Astrocyte of the spinal cord (primary cell): ENCODE results near the gene TMC8.

Experiments
- DNase-seq: peaks from one replicate; pipeline ENCODE4 v3.0.0; 2011; ENCODE audit warnings: low read depth, low spot score
- H3K4me3 ChIP-seq: 2 replicates; pipeline ENCODE4 v1.5.1; 2011; ENCODE audit warnings: low read depth, mild to moderate bottlenecking, low read length, moderate library complexity
- in situ Hi-C: cut with HindIII; loops from 2 replicates; pipeline ENCODE4 v1.10.0; 2017; ENCODE audit warnings: low sequenced_read_pairs
- TF ChIP-seq, protein P1 (sequence below): IDR thresholded peaks from 2 replicates; pipeline ENCODE4 v1.5.1; 2012; ENCODE audit warnings: low read depth, mild to moderate bottlenecking, low read length, inconsistent platforms

The TMC8 gene

DNA sequence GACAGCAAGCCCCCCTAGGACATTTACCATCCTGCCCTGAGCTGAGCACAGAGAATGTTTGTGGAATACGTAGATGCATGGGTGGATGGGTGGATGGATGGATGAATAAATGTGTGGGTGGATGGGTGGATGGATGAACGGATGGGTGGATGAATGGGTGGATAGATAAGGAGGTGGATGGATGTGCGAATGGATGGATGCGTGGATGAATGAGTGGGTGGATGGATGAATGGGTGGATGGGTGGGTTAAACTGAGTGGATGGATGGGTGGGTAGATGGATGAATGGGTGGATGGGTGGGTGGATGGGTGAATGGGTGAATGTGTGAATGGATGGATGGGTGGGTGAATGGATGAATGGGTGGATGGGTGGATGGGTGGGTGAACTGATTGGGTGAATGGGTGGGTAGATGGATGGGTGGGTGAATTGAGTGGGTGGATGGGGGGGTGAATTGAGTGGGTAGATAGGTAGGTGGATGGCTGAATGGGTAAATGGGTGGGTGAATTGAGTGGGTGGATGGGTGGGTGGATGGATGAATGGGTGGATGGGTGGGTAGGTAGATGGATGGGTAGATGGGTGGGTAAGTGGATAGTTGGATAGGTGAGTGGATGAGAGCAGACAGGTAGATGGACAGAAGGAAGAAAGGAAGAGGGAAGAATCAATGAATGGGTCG, 7.2 kb upstream of the TMC8 start:
- in situ Hi-C loops = no loop called here
- DNase-seq = no peak
- no peak overlapping the region for H3K4me3 ChIP-seq
- TF ChIP-seq, protein P1, sequence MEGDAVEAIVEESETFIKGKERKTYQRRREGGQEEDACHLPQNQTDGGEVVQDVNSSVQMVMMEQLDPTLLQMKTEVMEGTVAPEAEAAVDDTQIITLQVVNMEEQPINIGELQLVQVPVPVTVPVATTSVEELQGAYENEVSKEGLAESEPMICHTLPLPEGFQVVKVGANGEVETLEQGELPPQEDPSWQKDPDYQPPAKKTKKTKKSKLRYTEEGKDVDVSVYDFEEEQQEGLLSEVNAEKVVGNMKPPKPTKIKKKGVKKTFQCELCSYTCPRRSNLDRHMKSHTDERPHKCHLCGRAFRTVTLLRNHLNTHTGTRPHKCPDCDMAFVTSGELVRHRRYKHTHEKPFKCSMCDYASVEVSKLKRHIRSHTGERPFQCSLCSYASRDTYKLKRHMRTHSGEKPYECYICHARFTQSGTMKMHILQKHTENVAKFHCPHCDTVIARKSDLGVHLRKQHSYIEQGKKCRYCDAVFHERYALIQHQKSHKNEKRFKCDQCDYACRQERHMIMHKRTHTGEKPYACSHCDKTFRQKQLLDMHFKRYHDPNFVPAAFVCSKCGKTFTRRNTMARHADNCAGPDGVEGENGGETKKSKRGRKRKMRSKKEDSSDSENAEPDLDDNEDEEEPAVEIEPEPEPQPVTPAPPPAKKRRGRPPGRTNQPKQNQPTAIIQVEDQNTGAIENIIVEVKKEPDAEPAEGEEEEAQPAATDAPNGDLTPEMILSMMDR = no peak

DNA sequence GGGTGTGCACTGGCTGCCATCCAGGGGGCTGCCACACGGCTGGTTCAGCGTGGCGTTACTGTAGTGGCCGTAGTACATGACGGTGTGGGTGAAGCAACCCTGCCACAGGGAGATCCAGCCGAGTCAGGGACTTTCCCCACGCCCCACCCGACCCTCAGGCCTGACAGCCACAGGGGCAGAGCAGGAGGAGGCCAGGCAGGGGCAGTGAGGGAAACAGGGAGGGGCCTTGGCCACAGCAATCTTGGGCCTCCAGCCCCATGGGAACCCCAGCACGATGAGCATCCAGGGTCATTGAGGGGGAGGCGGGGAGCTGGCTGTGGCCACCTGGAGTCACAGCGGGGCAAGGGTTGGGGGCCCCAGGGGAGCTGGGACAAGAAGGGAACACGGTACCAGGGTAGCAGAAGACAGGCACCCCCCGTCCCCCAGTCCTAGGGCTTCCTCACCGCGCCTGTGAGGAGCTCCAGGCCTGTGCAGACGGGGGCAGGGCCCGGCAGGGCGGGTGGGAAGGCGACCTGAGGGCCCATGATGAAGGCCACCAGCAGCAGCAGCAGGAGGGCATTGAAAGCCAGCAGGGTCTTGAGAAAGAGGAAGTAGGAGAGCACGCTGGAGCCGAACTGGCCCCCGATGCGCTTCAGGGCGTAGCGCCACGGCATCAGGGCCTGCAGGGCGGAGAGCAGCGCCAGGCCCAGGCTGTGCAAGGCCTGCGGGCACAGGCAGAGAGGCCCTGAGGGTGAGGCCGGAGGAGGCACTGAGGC, 6.3 kb upstream of the TMC8 start:
- TF ChIP-seq, protein P1 = no peak
- no peak overlapping the region for H3K4me3 ChIP-seq
- in situ Hi-C loops = no loop called here
- no peak for DNase-seq

DNA sequence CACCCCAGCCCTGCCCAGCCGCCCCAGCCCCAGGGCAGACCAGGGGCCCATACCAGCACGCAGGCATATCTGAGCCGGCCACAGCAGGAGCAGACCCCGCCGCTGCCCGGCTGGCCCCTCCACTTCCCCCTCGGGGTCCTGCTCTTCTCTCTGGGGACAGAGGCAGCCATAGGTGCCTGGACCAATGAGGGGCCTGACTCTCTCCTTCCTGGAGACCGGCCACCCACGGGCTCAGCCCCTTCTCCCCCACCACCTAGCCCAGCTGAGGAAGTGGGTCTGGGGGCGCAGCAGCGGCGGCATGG, 5.8 kb upstream of the TMC8 start:
- in situ Hi-C loops = no loop called here
- DNase-seq = no peak
- H3K4me3 ChIP-seq = no peak overlapping the region

DNA sequence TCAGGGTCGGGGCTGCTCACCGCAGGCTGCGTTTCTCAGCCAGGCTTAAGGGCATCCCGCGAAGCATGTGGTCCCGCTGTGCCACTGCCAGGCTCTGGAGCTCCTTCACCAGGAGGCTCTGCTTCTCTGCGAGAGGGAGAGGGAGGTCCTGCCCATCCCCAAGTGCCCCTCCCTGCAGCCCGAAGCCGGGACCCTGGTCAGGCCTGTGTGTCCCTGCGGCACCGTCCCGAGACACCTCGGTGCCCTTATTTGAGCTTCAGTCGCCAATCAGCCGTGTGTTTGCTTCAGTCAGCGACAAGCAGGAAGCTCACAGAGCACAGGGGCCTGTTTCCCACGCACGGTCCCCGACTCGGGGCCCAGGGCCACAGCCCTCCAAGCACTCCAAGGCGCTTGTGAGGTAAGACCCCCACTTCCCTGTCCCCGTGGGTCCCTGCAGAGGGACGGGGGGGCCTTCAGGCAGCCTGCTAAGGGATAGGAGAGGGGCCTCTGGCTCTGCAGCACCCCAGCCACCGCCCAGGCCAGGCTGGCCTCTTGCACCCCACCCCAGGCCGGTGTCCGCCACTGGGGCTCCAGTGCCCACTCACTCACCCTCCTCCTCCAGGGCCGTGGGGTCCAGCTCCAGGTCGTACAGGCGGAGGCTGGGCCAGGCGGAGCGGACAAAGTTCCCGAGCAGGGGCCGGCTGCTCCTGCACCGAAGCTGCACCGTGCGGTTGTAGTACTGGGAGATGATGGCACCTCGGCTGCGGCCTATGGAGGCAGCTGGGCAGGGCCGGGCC, 5.2 kb upstream of the TMC8 start:
- TF ChIP-seq, protein P1 = no peak
- no peak overlapping the region for H3K4me3 ChIP-seq
- DNase-seq = no peak
- in situ Hi-C loops = no loop called here

More for the DNA sequence above, 5.8 kb upstream of the TMC8 start:
- TF ChIP-seq, protein P1 = no peak

DNA sequence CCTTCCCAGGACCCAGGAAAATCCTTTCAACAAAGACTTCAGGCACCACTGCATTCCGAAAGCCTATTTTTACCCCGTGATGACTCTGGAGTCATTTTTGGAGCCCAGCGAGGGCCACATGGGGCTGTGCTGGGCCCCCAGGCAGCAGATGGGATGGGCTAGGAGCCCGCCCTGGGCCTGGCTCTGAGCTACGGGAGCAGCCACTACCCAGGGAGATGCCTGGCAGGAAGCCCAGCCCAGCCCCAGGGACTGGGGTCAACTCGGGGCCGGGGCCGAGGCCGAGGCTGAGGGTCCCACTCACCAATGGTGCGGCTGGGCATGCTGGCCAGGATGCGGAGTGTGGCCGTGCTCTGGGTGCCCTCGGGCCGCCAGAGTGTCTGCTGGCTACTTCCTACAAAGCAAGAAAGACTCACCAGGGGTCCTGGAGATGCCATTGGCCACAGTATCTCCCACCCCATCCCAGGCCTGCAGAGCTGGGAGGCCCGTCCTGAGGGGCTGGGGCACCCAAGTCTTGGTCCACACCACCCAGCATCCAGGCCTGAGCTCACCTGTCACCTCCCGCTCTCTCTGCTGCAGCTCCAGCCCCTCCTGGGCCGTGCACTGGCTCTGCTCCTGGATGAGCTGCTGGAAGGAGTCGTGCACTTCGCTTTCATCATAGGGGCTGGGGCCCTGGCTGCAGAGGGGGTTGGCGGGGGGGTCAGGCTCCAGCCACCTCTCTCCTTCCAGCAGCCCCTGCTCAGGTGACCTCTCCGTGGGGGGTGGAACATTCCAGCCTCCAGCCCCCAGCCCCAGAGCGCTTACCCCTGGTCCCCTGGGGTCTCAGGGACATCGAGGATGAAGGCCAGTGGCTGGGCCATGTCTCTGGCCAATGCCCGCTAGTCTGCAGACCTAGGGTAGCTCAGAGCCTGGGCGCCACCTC, 4.3 kb upstream of the TMC8 start:
- in situ Hi-C loops = no loop called here
- TF ChIP-seq, protein P1 = no peak
- H3K4me3 ChIP-seq = no peak overlapping the region
- DNase-seq = no peak

DNA sequence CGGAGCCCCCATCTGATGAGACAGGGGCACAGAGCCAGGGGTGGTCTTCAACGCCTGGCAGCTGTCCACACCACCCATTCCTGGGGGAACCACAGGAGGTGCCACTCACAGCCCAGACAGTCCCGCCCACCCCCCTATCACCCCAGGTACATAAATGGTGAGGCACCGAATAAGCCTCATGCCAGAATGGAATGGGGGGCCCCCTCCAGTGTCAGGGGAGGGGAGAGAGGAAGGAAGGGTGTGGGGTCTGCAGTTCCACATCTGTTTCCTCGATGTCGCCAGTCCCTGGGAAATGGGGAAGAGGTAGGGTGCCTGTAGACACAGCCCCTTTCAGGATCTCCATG, 3.7 kb upstream of the TMC8 start:
- TF ChIP-seq, protein P1 = no peak
- in situ Hi-C loops = no loop called here

More for the DNA sequence above, 3.7 kb upstream of the TMC8 start:
- no peak for DNase-seq
- H3K4me3 ChIP-seq = no peak overlapping the region
